ENCODE measurements around the gene FOXJ2. TPM values are rescaled to one million over a fixed set of nuclear protein-coding genes. Genes with fewer than 3 reads are reported as not detected.
"Not testable (repeated sequence)": the region's sequence is repeated elsewhere in the genome, so short reads cannot be mapped to it uniquely, and the experiment has no call there.

The FOXJ2 gene
- total and polyA plus RNA-seq, 2 of the 4 experiments (the other 2 are of a cell fraction), result 3.0 to 8.4 TPM

DNA sequence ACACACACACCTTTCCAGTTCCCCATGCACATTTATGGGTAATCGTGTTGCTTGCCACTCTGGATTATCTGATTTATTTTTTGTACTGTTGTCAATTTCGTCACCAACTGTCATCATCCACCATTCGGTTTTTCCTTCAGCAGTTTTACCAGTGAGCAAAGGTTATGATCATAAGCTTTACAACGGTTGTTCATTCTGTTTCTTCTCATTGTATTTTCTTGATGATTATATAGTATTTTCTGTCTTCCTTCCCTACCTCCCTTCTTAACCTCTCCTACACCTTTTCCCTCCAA, 50.2 kb downstream of the FOXJ2 start:
- DNase-seq (no peak), ATAC-seq (ENCODE audit: low read depth) (no peak)
- Histone ChIP-seq H3K4me3 (ENCODE audit: insufficient read depth, low read depth, low read length) (peak overlapping the region; percentile 70), H3K56ac (ENCODE audit: extremely low read depth, insufficient read depth, low read length) (no peak overlapping the region), H2BK5ac (ENCODE audit: low read depth, low read length, poor library complexity, severe bottlenecking) (peak overlapping the region; percentile 70), H2AK5ac (ENCODE audit: low read depth, low read length) (peak overlapping the region; percentile 45; the same call in 1 of the 2 replicates), H2BK20ac (ENCODE audit: low read depth, low read length) (no peak overlapping the region), H3K9ac (ENCODE audit: low read depth, low read length) (peak overlapping the region; percentile 86), H2BK120ac (ENCODE audit: low read depth, low read length) (no peak overlapping the region), H3K4me2 (ENCODE audit: low read depth, low read length) (peak overlapping the region; percentile 80), H4K5ac (ENCODE audit: low read depth, low read length) (no peak overlapping the region), H3K14ac (replicated peaks; ENCODE audit: low read depth, low read length) (peak overlapping the region; percentile 95), H3K23ac (ENCODE audit: low read depth, low read length) (peak overlapping the region; percentile 93; the same call in 1 of the 2 replicates), H2AK9ac (replicated peaks; ENCODE audit: low read depth, low read length, poor library complexity) (peak overlapping the region; percentile 65), H3K9me3 (ENCODE audit: control insufficient read depth, insufficient read depth, low read length) (no peaks in the 10 kb centered on the region), H4K20me1 (ENCODE audit: insufficient read depth, low read length) (0 out of 2 replicates have a peak, but pooled peaks cover 6% of the 10 kb centered on the region), H3K27me3 (ENCODE audit: control insufficient read depth, insufficient read depth, low read length) (no peaks in the 10 kb centered on the region), H2AFZ (replicated peaks; ENCODE audit: low read length, poor library complexity) (peak overlapping the region; percentile 99), H3K4me1 (ENCODE audit: control insufficient read depth, insufficient read depth, low read length) (0 out of 2 replicates have a peak, but pooled peaks cover 2% of the 10 kb centered on the region), H3K4ac (ENCODE audit: low read depth, low read length) (peak overlapping the region; percentile 91; the same call in 1 of the 2 replicates), H2BK15ac (ENCODE audit: low read depth, low read length) (no peak overlapping the region), H3K79me1 (ENCODE audit: low read depth in 1 of 2, low read length in 2 of 2) (peaks cover 12 to 46% of the 10 kb centered on the region in 2 experiments), H4K91ac (ENCODE audit: insufficient read depth, low read depth, low read length) (no peak overlapping the region), H3K9me1 (ENCODE audit: insufficient read depth, low read length) (no peaks in the 10 kb centered on the region; the same call in 1 of the 2 replicates), H4K8ac (ENCODE audit: low read depth in 2 of 2, low read length in 2 of 2) (peak overlapping the region in 1 of 2 experiments; percentile 95; a peak in 2 of 4 replicates), H3K18ac (ENCODE audit: low read depth, low read length) (no peak overlapping the region), H3K27ac (ENCODE audit: insufficient read depth, low read length) (peak overlapping the region; percentile 81), H3K36me3 (ENCODE audit: control insufficient read depth, insufficient read depth, low read length) (no peaks in the 10 kb centered on the region)
- no peak for TF ChIP-seq POLR2A (IDR thresholded peaks at IDR 0.05; ENCODE audit: low read depth, low read length)
- TF ChIP-seq USF2 (IDR thresholded peaks at IDR 0.05; ENCODE audit: low read depth, low read length), result no peak
- TF ChIP-seq CEBPB (IDR thresholded peaks at IDR 0.05; ENCODE audit: low read depth, low read length), result peak; percentile 1; the same call in 1 of the 2 replicates
- no peak for TF ChIP-seq FOS (IDR thresholded peaks at IDR 0.05; ENCODE audit: low read depth, low read length)
- in situ Hi-C loops (cut with MboI; ENCODE audit: low sequenced_read_pairs), result no loop called here
- ChIA-PET POLR2A (ENCODE audit: unreplicated experiment) (interaction anchor here (0.5 kb wide), 1 partner anchor 184 kb away, joined by 3 read pairs; no protein-coding TSS in a partner anchor), CTCF (interaction anchor here (0.7 kb wide), 1 partner anchor 237 kb away, joined by 3 read pairs; no protein-coding TSS in a partner anchor)
- WGBS, 2 experiments (ENCODE audit: extremely low coverage in 2 of 2, insufficient read length in 1 of 2), result no CpG with 5 or more reads among the region's 4 CpGs
- no TSS peak for BruUV-seq (replicated peaks)
- dilution Hi-C loops (cut with HindIII; ENCODE audit: low sequenced_read_pairs, unreplicated experiment), result no loop called here
- intact Hi-C loops (cut with micrococcal nuclease), result no loop called here

DNA sequence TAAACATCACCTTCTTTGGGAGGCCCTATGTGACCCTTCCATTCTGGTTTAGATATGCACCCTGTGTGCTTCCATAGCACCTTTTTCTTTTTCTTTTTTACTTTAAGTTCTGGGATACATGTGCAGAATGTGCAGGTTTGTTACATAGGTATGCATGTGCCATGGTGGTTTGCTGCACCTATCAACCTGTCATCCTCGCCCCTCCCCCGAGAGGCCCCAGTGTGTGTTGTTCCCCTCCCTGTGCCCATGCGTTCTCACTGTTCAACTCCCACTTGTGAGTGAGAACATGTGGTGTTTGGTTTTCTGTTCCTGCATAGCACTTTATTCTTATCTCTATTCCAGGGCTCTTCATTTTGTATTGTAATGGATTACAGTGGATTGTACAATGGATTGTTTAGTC, 51.8 kb downstream of the FOXJ2 start:
- H2AK9ac ChIP-seq (replicated peaks; ENCODE audit: low read depth, low read length, poor library complexity); H3K4ac ChIP-seq (ENCODE audit: low read depth, low read length); H2BK20ac ChIP-seq (ENCODE audit: low read depth, low read length); dilution Hi-C loops (cut with HindIII; ENCODE audit: low sequenced_read_pairs, unreplicated experiment); H3K27ac ChIP-seq (ENCODE audit: insufficient read depth, low read length); intact Hi-C loops (cut with micrococcal nuclease); H2BK15ac ChIP-seq (ENCODE audit: low read depth, low read length); H3K9ac ChIP-seq (ENCODE audit: low read depth, low read length); H3K9me1 ChIP-seq (ENCODE audit: insufficient read depth, low read length); H3K4me1 ChIP-seq (ENCODE audit: control insufficient read depth, insufficient read depth, low read length); DNase-seq; H3K23ac ChIP-seq (ENCODE audit: low read depth, low read length); H2BK120ac ChIP-seq (ENCODE audit: low read depth, low read length); BruUV-seq (replicated peaks); H4K91ac ChIP-seq (ENCODE audit: insufficient read depth, low read depth, low read length); in situ Hi-C loops (cut with MboI; ENCODE audit: low sequenced_read_pairs); H2AFZ ChIP-seq (replicated peaks; ENCODE audit: low read length, poor library complexity); POLR2A ChIA-PET (ENCODE audit: unreplicated experiment); H3K36me3 ChIP-seq (ENCODE audit: control insufficient read depth, insufficient read depth, low read length); H2BK5ac ChIP-seq (ENCODE audit: low read depth, low read length, poor library complexity, severe bottlenecking); H4K8ac ChIP-seq (ENCODE audit: low read depth in 2 of 2, low read length in 2 of 2); H3K4me2 ChIP-seq (ENCODE audit: low read depth, low read length); H3K18ac ChIP-seq (ENCODE audit: low read depth, low read length); H3K9me3 ChIP-seq (ENCODE audit: control insufficient read depth, insufficient read depth, low read length); CTCF ChIA-PET; H2AK5ac ChIP-seq (ENCODE audit: low read depth, low read length); H4K20me1 ChIP-seq (ENCODE audit: insufficient read depth, low read length); H3K14ac ChIP-seq (replicated peaks; ENCODE audit: low read depth, low read length); H4K5ac ChIP-seq (ENCODE audit: low read depth, low read length); H3K27me3 ChIP-seq (ENCODE audit: control insufficient read depth, insufficient read depth, low read length); H3K56ac ChIP-seq (ENCODE audit: extremely low read depth, insufficient read depth, low read length); H3K4me3 ChIP-seq (ENCODE audit: insufficient read depth, low read depth, low read length); ATAC-seq (ENCODE audit: low read depth): not testable (repeated sequence)
- WGBS, 2 experiments (ENCODE audit: extremely low coverage in 2 of 2, insufficient read length in 1 of 2), result no CpG with 5 or more reads among the region's 3 CpGs
- peaks cover 17 to 56% of the 10 kb centered on the region in 2 experiments for H3K79me1 ChIP-seq (ENCODE audit: low read depth in 1 of 2, low read length in 2 of 2)

Measured in IMR-90 (cell line).